GM12875 (cell line): ENCODE measurements around the gene PXK.

Experiments used
- H3K4me3 ChIP-seq: one replicate; pipeline ENCODE4 v1.5.1; 2011; ENCODE audit warnings: low read depth, low read length, control low read depth
- TF ChIP-seq, protein P1 (sequence below): IDR thresholded peaks from 2 replicates; pipeline ENCODE4 v1.5.1; 2011; ENCODE audit warnings: low read depth, mild to moderate bottlenecking, control low read depth, inconsistent platforms, low read length, moderate library complexity, borderline replicate concordance; ENCODE audit not compliant: insufficient read depth

Gene PXK

DNA sequence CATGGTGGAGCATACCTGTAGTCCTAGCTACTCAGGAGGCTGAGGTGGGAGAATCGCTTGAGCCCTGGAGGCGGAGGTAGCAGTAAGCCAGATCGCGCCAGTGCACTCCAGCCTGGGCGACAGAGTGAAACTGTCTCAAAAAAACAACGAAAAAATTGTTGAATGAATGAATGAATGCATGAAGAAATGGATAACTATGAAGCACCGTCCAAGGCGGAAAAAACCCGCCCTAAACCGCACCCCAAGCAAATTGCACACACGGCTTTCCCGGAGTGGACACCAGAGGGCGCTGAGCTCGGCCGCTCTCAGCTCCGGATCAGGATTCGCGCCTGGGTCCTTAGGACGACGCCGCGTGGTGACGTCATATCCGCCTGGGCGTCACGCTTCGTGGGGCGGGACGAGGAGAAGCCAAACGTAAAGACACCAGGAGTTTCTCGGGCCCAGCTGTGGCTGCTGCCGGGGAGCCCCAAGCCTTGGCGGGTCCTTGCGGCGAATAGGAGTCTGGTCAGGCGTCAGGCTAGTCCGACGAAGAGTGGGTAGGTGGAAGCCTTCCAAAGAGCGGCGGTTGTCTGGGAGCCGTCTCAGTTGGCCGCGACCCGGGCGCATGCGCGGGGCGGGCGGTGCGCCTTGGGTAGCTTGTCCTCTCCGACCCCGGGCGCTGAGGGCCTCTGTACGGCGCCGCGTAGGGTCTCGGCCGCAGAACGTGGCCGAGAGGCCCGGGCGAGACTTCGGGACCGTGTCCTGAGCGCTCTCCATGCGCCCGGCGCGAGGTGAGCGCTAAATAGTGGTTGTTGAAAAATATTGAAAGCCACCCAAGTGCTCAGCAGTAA is 26.6 kb upstream of the PXK start, which contains the start of the genes HTD2 and RPP14:
HTD2 (plus strand) TSS at position 639 of the 830 bp plus-strand sequence. CDS start 11,094 bp downstream, outside the sequence.
RPP14 (plus strand) TSS at position 364 of the 830 bp plus-strand sequence. CDS start 4,085 bp downstream, outside the sequence.
- TF ChIP-seq, protein P1, sequence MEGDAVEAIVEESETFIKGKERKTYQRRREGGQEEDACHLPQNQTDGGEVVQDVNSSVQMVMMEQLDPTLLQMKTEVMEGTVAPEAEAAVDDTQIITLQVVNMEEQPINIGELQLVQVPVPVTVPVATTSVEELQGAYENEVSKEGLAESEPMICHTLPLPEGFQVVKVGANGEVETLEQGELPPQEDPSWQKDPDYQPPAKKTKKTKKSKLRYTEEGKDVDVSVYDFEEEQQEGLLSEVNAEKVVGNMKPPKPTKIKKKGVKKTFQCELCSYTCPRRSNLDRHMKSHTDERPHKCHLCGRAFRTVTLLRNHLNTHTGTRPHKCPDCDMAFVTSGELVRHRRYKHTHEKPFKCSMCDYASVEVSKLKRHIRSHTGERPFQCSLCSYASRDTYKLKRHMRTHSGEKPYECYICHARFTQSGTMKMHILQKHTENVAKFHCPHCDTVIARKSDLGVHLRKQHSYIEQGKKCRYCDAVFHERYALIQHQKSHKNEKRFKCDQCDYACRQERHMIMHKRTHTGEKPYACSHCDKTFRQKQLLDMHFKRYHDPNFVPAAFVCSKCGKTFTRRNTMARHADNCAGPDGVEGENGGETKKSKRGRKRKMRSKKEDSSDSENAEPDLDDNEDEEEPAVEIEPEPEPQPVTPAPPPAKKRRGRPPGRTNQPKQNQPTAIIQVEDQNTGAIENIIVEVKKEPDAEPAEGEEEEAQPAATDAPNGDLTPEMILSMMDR: peak; percentile 93
- peak within 1 kb of the TSS; percentile 80 for H3K4me3 ChIP-seq

- peak overlapping the region; percentile 80 for H3K4me3 ChIP-seq
- TF ChIP-seq, protein P1: no peak
Observed at GRCh38 chr3:58307639-58308215, 25.0 kb upstream of the PXK start.

DNA sequence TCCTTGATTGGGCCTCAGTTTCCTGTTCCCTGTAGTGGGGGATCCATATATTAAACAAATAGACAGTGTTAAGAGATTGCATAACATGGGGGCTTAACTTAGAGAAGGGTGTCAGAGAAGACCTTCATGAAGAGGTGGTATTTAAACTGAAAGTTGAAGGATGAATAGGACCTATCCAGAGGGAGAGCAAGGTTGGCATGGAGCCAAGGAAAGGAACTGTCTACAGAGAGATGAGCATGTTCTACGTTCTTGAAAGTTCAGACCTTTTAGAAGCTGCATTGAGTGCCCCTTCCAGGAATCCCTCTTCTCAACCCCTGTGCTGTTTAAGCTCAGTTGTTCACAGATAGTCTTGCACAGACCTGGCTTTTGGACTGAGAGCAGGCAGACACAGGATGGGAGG is 24.0 kb upstream of the PXK start:
- TF ChIP-seq, protein P1: no peak
- H3K4me3 ChIP-seq: no peak overlapping the region

DNA sequence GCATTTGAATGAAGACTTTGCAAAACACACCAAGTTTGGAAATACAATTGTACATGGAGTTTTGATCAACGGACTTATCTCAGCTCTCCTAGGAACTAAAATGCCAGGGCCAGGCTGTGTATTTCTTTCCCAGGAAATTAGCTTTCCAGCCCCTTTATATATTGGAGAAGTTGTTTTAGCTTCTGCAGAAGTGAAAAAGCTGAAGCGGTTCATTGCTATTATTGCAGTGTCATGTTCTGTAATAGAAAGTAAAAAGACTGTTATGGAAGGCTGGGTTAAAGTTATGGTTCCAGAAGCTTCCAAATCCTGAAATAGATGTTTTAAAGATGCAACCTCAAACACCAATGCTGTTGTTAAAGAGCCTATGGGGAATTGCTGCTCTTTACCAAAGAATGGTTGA is 14.9 kb upstream of the PXK start:
- H3K4me3 ChIP-seq: no peak overlapping the region
- TF ChIP-seq, protein P1: no peak

GRCh38 chr3:58321791-58322190 is 10.9 kb upstream of the PXK start:
- H3K4me3 ChIP-seq: no peak overlapping the region
- TF ChIP-seq, protein P1: no peak

DNA sequence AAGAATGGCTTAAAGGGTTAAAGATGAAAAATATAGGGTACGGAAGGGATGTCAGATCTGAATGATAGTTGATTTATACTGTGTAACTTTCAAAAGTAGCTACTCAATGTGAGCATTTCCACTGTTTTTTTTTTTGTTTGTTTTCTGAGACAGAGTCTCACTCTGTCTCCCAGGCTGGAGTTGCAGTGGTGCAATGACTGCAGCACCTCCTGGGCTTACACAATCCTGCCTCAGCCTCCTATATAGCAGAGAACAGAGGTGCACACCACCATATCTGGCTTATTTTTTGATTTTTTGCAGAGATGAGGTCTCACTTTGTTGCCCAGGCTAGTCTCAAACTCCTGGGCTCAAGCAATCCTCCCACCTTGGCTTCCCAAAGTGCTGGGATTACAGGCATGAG is 9.9 kb upstream of the PXK start:
- no peak overlapping the region for H3K4me3 ChIP-seq
- TF ChIP-seq, protein P1: no peak
